ENCODE measurements around the gene CYB5RL.

Gene CYB5RL

GRCh38 chr1:54156201-54156600 is 43.6 kb downstream of the CYB5RL start:
- Mint-ChIP-seq H3K27me3 (peaks cover 0 to 15% of the 10 kb centered on the region in 2 donors), H3K4me1 (ENCODE audit: low read depth in 2 of 2) (no peaks in the 10 kb centered on the region), H3K27ac (no peak overlapping the region), H3K4me3 (no peak overlapping the region), H3K36me3 (ENCODE audit: insufficient read depth) (peaks cover 3% of the 10 kb centered on the region), H3K9me3 (no peaks in the 10 kb centered on the region)
- no peak for ATAC-seq (replicated peaks)
- DNase-seq, result no peak

DNA sequence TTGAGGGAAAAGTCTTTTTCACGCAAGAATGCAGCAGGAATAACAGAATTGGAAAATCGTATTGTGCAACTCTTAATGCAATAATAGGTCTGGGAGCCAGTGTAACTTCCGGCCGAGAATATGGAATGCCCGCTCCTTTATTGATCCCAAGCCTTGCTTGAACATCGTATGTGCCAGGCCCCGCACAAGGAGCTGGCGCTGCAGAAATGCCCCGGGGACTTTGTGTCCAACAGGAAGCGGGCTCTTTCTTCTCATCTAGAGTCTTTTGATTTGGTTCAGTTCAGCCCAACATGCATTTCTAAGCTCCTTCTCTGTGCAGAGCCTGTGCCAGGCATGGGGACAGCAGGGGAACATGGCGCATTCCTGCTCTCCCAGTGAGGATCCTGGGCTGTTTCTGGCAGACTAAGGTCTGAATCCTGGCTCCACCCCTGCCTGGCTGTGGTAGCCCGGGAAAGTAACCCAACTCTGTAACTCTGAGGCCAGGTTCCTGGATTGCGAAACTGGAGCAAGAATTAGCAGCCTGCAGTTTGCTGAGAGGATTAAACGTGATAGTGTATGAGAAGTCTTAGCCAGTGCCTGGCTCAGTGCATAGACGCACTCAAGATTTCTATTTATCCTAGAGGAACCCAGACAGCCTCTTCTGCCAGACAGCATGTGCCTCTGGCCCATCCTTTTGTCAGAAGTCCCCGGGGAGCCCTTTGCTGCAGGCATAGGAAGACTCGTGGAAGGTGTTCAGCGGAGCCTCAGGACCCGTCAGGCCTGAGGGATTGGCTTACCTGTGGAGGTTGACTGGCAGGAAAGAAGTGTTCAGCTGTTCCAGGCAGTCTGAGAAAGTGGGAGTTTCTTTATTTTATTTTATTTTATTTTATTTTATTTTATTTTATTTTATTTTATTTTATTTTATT is 46.0 kb downstream of the CYB5RL start:
- ATAC-seq (replicated peaks) (no peak), DNase-seq (no peak)
- peaks cover 4 to 5% of the 10 kb centered on the region in 2 donors for H3K4me1 Mint-ChIP-seq (ENCODE audit: low read depth in 2 of 2)
- H3K9me3 Mint-ChIP-seq, result no peaks in the 10 kb centered on the region
- peaks cover 3% of the 10 kb centered on the region for H3K36me3 Mint-ChIP-seq (ENCODE audit: insufficient read depth)
- no peak overlapping the region for H3K4me3 Mint-ChIP-seq
- no peak overlapping the region for H3K27ac Mint-ChIP-seq
- no peaks in the 10 kb centered on the region for H3K27me3 Mint-ChIP-seq

- peaks cover 3% of the 10 kb centered on the region for H3K36me3 Mint-ChIP-seq (ENCODE audit: insufficient read depth)
- H3K27ac Mint-ChIP-seq, result no peak within 1 kb of the TSS
- no peak for DNase-seq
- no peaks in the 10 kb centered on the region for H3K27me3 Mint-ChIP-seq
- no peak for ATAC-seq (replicated peaks)
- peaks cover 4 to 5% of the 10 kb centered on the region in 2 donors for H3K4me1 Mint-ChIP-seq (ENCODE audit: low read depth in 2 of 2)
- H3K4me3 Mint-ChIP-seq, result no peak within 1 kb of the TSS
- no peaks in the 10 kb centered on the region for H3K9me3 Mint-ChIP-seq
Measured at GRCh38 chr1:54152696-54153095, 47.1 kb downstream of the CYB5RL start, which contains the start of gene CDCP2. CDCP2 (minus strand) TSS chr1:54153000; CDS start chr1:54152922, 78 bp downstream.

DNA sequence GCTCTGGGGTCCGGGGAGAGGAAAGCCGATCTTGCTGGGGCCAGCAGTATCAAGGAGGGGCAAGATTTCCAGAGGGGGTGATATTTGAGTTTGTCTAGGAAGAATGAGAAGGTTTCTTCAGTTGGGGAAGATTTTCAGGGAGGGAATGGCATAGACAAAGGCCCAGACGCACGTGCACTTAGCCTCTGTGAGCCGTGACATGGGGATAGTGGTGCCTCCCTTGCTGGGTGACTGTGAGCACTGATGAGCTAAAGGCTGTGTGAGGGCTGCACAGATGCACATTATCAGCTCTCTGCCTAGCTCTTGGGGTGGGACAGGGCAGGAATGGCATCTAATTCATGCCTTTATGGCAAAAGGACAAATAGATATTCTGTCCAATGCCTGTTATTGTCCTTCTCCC is 48.8 kb downstream of the CYB5RL start:
- H3K4me1 Mint-ChIP-seq (ENCODE audit: low read depth in 2 of 2), result peaks cover 4 to 5% of the 10 kb centered on the region in 2 donors
- ATAC-seq (replicated peaks) (no peak), DNase-seq (no peak)
- no peaks in the 10 kb centered on the region for H3K27me3 Mint-ChIP-seq
- H3K4me3 Mint-ChIP-seq, result no peak overlapping the region
- H3K9me3 Mint-ChIP-seq, result no peaks in the 10 kb centered on the region
- H3K36me3 Mint-ChIP-seq (ENCODE audit: insufficient read depth), result peaks cover 3% of the 10 kb centered on the region
- no peak overlapping the region for H3K27ac Mint-ChIP-seq

All from effector memory CD8-positive, alpha-beta T cell (primary cell).